Measurements from ENCODE around the gene ERGIC1. TPM values are rescaled to one million over a fixed set of nuclear protein-coding genes. Genes with fewer than 3 reads are reported as not detected.

ERGIC1 gene
- total RNA-seq, 1 experiment from 2014 or later, result 98.8 TPM

- Histone ChIP-seq H3K36me3 (no peaks in the 10 kb centered on the region), H3K9me3 (no peaks in the 10 kb centered on the region), H3K4me3 (no peak overlapping the region), H3K27me3 (no peaks in the 10 kb centered on the region)
- DNase-seq, result no peak
These were observed 16.4 kb upstream of the ERGIC1 start for GRCh38 chr5:172817664-172818063.

GRCh38 chr5:172818081-172818480 lies 16.0 kb upstream of the ERGIC1 start:
- no peak for DNase-seq
- H3K9me3 ChIP-seq, result no peaks in the 10 kb centered on the region
- H3K4me3 ChIP-seq, result no peak overlapping the region
- H3K27me3 ChIP-seq, result no peaks in the 10 kb centered on the region
- H3K36me3 ChIP-seq, result no peaks in the 10 kb centered on the region

GRCh38 chr5:172819569-172819968 lies 14.5 kb upstream of the ERGIC1 start:
- H3K36me3 ChIP-seq, result no peaks in the 10 kb centered on the region
- H3K9me3 ChIP-seq, result no peaks in the 10 kb centered on the region; the same call in 1 of the 2 replicates
- no peak for DNase-seq
- no peaks in the 10 kb centered on the region for H3K27me3 ChIP-seq
- H3K4me3 ChIP-seq, result no peak overlapping the region

- DNase-seq, result peak; percentile 27
- Histone ChIP-seq H3K4me3 (no peak overlapping the region), H3K9me3 (peaks cover 3% of the 10 kb centered on the region), H3K27me3 (no peaks in the 10 kb centered on the region), H3K36me3 (no peaks in the 10 kb centered on the region)
These were observed 13.8 kb upstream of the ERGIC1 start for GRCh38 chr5:172820046-172820767.

GRCh38 chr5:172821340-172821985 lies 12.6 kb upstream of the ERGIC1 start:
- no peak overlapping the region for H3K4me3 ChIP-seq
- DNase-seq, result peak; percentile 70
- H3K9me3 ChIP-seq, result peaks cover 15% of the 10 kb centered on the region
- no peaks in the 10 kb centered on the region for H3K27me3 ChIP-seq
- no peaks in the 10 kb centered on the region for H3K36me3 ChIP-seq

GRCh38 chr5:172823840-172824362 lies 10.2 kb upstream of the ERGIC1 start:
- H3K27me3 ChIP-seq, result no peaks in the 10 kb centered on the region; the same call in 1 of the 2 replicates
- H3K4me3 ChIP-seq, result no peak overlapping the region
- H3K9me3 ChIP-seq, result peaks cover 21% of the 10 kb centered on the region
- H3K36me3 ChIP-seq, result no peaks in the 10 kb centered on the region
- no peak for DNase-seq

GRCh38 chr5:172825610-172826204 lies 8.3 kb upstream of the ERGIC1 start:
- Histone ChIP-seq H3K27me3 (no peaks in the 10 kb centered on the region; the same call in 1 of the 2 replicates), H3K4me3 (no peak overlapping the region), H3K9me3 (peaks cover 21% of the 10 kb centered on the region), H3K36me3 (no peaks in the 10 kb centered on the region)
- DNase-seq, result no peak

- Histone ChIP-seq H3K4me3 (no peak overlapping the region), H3K27me3 (no peaks in the 10 kb centered on the region; the same call in 1 of the 2 replicates), H3K9me3 (peaks cover 21% of the 10 kb centered on the region), H3K36me3 (no peaks in the 10 kb centered on the region)
- no peak for DNase-seq
These were observed 6.2 kb upstream of the ERGIC1 start for GRCh38 chr5:172827841-172828240.

- Histone ChIP-seq H3K4me3 (no peak overlapping the region), H3K9me3 (peaks cover 21% of the 10 kb centered on the region), H3K27me3 (no peaks in the 10 kb centered on the region; the same call in 1 of the 2 replicates), H3K36me3 (no peaks in the 10 kb centered on the region)
- no peak for DNase-seq
These were observed 5.1 kb upstream of the ERGIC1 start for GRCh38 chr5:172828911-172829431.

GRCh38 chr5:172830275-172830799 lies 3.7 kb upstream of the ERGIC1 start:
- peaks cover 17% of the 10 kb centered on the region for H3K9me3 ChIP-seq
- DNase-seq, result no peak
- H3K27me3 ChIP-seq, result no peaks in the 10 kb centered on the region; the same call in 1 of the 2 replicates
- H3K36me3 ChIP-seq, result no peaks in the 10 kb centered on the region; the same call in 1 of the 2 replicates
- no peak overlapping the region for H3K4me3 ChIP-seq

GRCh38 chr5:172830876-172831662 lies 3.0 kb upstream of the ERGIC1 start:
- H3K9me3 ChIP-seq, result peaks cover 9% of the 10 kb centered on the region
- H3K27me3 ChIP-seq, result no peaks in the 10 kb centered on the region; the same call in 1 of the 2 replicates
- H3K36me3 ChIP-seq, result peaks cover 7% of the 10 kb centered on the region
- H3K4me3 ChIP-seq, result no peak overlapping the region
- peak; percentile 41 for DNase-seq

- Histone ChIP-seq H3K27me3 (no peaks in the 10 kb centered on the region; the same call in 1 of the 2 replicates), H3K9me3 (no peaks in the 10 kb centered on the region), H3K4me3 (no peak overlapping the region), H3K36me3 (peaks cover 23% of the 10 kb centered on the region)
- DNase-seq, result no peak
These were observed 1.4 kb upstream of the ERGIC1 start for GRCh38 chr5:172832383-172833315.

GRCh38 chr5:172833372-172833685 lies 722 bp upstream of the ERGIC1 start:
- Histone ChIP-seq H3K9me3 (no peaks in the 10 kb centered on the region), H3K4me3 (peak overlapping the region; percentile 78), H3K27me3 (no peaks in the 10 kb centered on the region), H3K36me3 (peaks cover 30% of the 10 kb centered on the region)
- no peak for DNase-seq

- peak; percentile 20 for DNase-seq
These were observed 601 bp downstream of the ERGIC1 start for GRCh38 chr5:172834415-172835289.

More at GRCh38 chr5:172834415-172835289, 601 bp downstream of the ERGIC1 start:
- peaks cover 39% of the 10 kb centered on the region for H3K36me3 ChIP-seq
- H3K9me3 ChIP-seq, result no peaks in the 10 kb centered on the region
- H3K27me3 ChIP-seq, result no peaks in the 10 kb centered on the region
- peak overlapping the region; percentile 78 for H3K4me3 ChIP-seq

All from MG63 (cell line).